ENCODE results near the gene MRPS5.

MRPS5 gene

GRCh38 chr2:95121407-95122196, at the start of gene MRPS5:
Gene MRPS5 (minus strand): TSS chr2:95121808. CDS start chr2:95121791, 17 bp downstream.
- DNase-seq (ENCODE audit: low read depth) = peak; percentile 4
- TF ChIP-seq CTCF (IDR thresholded peaks at IDR 0.05; ENCODE audit: control insufficient read depth, insufficient read depth, low read depth, low read length, missing control alignments) = peak; percentile 17
- peak within 1 kb of the TSS; percentile 93 for H3K4me3 ChIP-seq (ENCODE audit: control insufficient read depth, low read depth, low read length)

GRCh38 chr2:95166065-95166763, 44.6 kb upstream of the MRPS5 start:
- DNase-seq (ENCODE audit: low read depth) = no peak
- TF ChIP-seq CTCF (IDR thresholded peaks at IDR 0.05; ENCODE audit: control insufficient read depth, insufficient read depth, low read depth, low read length, missing control alignments) = no peak

GRCh38 chr2:95165371-95166064, 43.9 kb upstream of the MRPS5 start, which contains the start of gene ZNF2:
Gene ZNF2 (plus strand): TSS chr2:95165809. CDS start chr2:95176227, 10,418 bp downstream.
- peak within 1 kb of the TSS; percentile 79 for H3K4me3 ChIP-seq (ENCODE audit: control insufficient read depth, low read depth, low read length)
- no peak for TF ChIP-seq CTCF (IDR thresholded peaks at IDR 0.05; ENCODE audit: control insufficient read depth, insufficient read depth, low read depth, low read length, missing control alignments)
- peak; percentile 86 for DNase-seq (ENCODE audit: low read depth)

More at GRCh38 chr2:95166065-95166763, 44.6 kb upstream of the MRPS5 start:
- H3K4me3 ChIP-seq (ENCODE audit: control insufficient read depth, low read depth, low read length) = peak overlapping the region; percentile 79

GRCh38 chr2:95165030-95165370, 43.4 kb upstream of the MRPS5 start:
- peak overlapping the region; percentile 79 for H3K4me3 ChIP-seq (ENCODE audit: control insufficient read depth, low read depth, low read length)
- TF ChIP-seq CTCF (IDR thresholded peaks at IDR 0.05; ENCODE audit: control insufficient read depth, insufficient read depth, low read depth, low read length, missing control alignments) = no peak
- DNase-seq (ENCODE audit: low read depth) = no peak

- H3K4me3 ChIP-seq (ENCODE audit: control insufficient read depth, low read depth, low read length) = peak within 1 kb of the TSS; percentile 84
- TF ChIP-seq CTCF (IDR thresholded peaks at IDR 0.05; ENCODE audit: control insufficient read depth, insufficient read depth, low read depth, low read length, missing control alignments) = no peak
- peak; percentile 10 for DNase-seq (ENCODE audit: low read depth)
Measured at GRCh38 chr2:95159690-95160449, 38.3 kb upstream of the MRPS5 start, which contains the start of gene ZNF514. Gene ZNF514 (minus strand): TSS chr2:95159848. CDS start chr2:95153253, 6,595 bp downstream.

Measured in AG09309 (cell line).